HCT116 (cell line): ENCODE data around the gene RPL13.

ENCODE experiments used
- ATF3 ChIP-seq: IDR thresholded peaks from 2 replicates; pipeline ENCODE4 v1.6.1; 2012
- CTCF ChIP-seq, 3 experiments: fragments of 200-600 bp in 1 of 3; sonication (generic) in 1 of 3; IDR thresholded peaks in 2 of 3; conservative IDR thresholded peaks in 1 of 3; 2 replicates each; pipeline ENCODE4 v1.5.1; 2012 to 2017; ENCODE audit warnings: low read depth in 2 of 3, low read length in 2 of 3, antibody characterized with exemption in 1 of 3, borderline replicate concordance in 1 of 3, control low read depth in 1 of 3, mild to moderate bottlenecking in 1 of 3, mixed read lengths in 1 of 3, mixed run types in 1 of 3, moderate library complexity in 1 of 3; ENCODE audit not compliant: insufficient read depth in 1 of 3
- EGR1 ChIP-seq: IDR thresholded peaks from 2 replicates; pipeline ENCODE4 v1.6.1; 2012; ENCODE audit warnings: low read depth
- EZH2 ChIP-seq: fragments of 200-600 bp; sonication (generic); IDR thresholded peaks from 2 replicates; pipeline ENCODE4 v1.6.1; 2017; ENCODE audit warnings: antibody characterized with exemption, mixed run types
- EZH2phosphoT487 ChIP-seq: fragments of 200-600 bp; IDR thresholded peaks from 2 replicates; pipeline ENCODE4 v1.6.1; 2018; ENCODE audit warnings: antibody characterized with exemption, borderline replicate concordance
- JUND ChIP-seq: IDR thresholded peaks from 2 replicates; pipeline ENCODE4 v1.6.1; 2012
- MAX ChIP-seq: IDR thresholded peaks from 2 replicates; pipeline ENCODE4 v1.6.1; 2012
- POLR2AphosphoS5 ChIP-seq: IDR thresholded peaks from 2 replicates; pipeline ENCODE4 v1.6.1; 2011; ENCODE audit warnings: mild to moderate bottlenecking, low read depth, low read length, moderate library complexity
- REST ChIP-seq: IDR thresholded peaks from 2 replicates; pipeline ENCODE4 v1.6.1; 2012; ENCODE audit warnings: low read depth
- SP1 ChIP-seq: IDR thresholded peaks from 2 replicates; pipeline ENCODE4 v1.6.1; 2012; ENCODE audit warnings: low read depth
- TCF7L2 ChIP-seq: IDR thresholded peaks from 2 replicates; pipeline ENCODE4 v1.7.0; 2011; ENCODE audit warnings: borderline replicate concordance, inconsistent platforms; ENCODE audit not compliant: insufficient read depth, insufficient read length; ENCODE audit errors: extremely low read depth
- YY1 ChIP-seq: IDR thresholded peaks from 2 replicates; pipeline ENCODE4 v1.6.1; 2011; ENCODE audit warnings: low read length, low read depth, moderate library complexity, mild to moderate bottlenecking; ENCODE audit not compliant: insufficient replicate concordance; ENCODE audit errors: extremely low read depth
- ZFX ChIP-seq: fragments of 450-650 bp; IDR thresholded peaks from 2 replicates; pipeline ENCODE4 v1.6.1; 2017

GRCh38 chr16:89523680-89524344, 36.7 kb upstream of the RPL13 start:
- no peak for TF ChIP-seq YY1
- no peak for TF ChIP-seq MAX
- no peak for TF ChIP-seq CTCF (IDR thresholded peaks at IDR 0.05 in 2 of 3, conservative IDR thresholded peaks at IDR 0.05 in 1 of 3; ENCODE audit: borderline replicate concordance in 1 of 3, insufficient read depth in 1 of 3, low read depth in 2 of 3, low read length in 2 of 3)
- no peak for TF ChIP-seq SP1
- TF ChIP-seq EZH2, result no peak
- no peak for TF ChIP-seq TCF7L2
- TF ChIP-seq REST, result no peak
- no peak for TF ChIP-seq EZH2phosphoT487
- TF ChIP-seq EGR1, result no peak
- no peak for TF ChIP-seq POLR2AphosphoS5
- no peak for TF ChIP-seq ATF3
- TF ChIP-seq ZFX, result no peak
- TF ChIP-seq JUND, result no peak
